GM21825 (cell line): ENCODE results near the gene MYH11.
"Not testable (repeated sequence)": the region's sequence is repeated elsewhere in the genome, so short reads cannot be mapped to it uniquely, and the experiment has no call there.

Experiments
- ATAC-seq: cut with Tn5 transposase; IDR thresholded peaks from one replicate; pipeline ENCODE4 v1.9.1; 2021; ENCODE audit warnings: mild to moderate bottlenecking, moderate library complexity; ENCODE audit not compliant: unreplicated experiment

Gene MYH11

DNA sequence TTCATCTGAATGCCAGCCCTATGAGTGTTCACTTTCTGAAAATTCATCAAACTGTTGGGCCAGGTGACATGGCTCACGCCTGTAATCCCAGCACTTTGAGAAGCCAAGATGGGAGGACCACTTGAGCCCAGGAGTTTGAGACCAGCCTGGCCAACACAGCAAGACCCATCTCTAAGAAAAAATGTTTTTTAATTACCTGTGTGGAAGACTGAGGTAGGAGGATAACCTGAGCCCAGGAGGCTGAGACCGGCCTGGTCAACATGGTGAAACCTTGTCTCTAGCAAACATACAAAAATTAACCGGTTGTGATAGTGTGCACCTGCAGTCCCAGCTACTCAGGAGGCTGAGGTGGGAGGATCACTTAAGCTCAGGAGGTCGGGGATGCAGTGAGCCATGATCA, 10.3 kb downstream of the MYH11 start:
- ATAC-seq, result no peak

DNA sequence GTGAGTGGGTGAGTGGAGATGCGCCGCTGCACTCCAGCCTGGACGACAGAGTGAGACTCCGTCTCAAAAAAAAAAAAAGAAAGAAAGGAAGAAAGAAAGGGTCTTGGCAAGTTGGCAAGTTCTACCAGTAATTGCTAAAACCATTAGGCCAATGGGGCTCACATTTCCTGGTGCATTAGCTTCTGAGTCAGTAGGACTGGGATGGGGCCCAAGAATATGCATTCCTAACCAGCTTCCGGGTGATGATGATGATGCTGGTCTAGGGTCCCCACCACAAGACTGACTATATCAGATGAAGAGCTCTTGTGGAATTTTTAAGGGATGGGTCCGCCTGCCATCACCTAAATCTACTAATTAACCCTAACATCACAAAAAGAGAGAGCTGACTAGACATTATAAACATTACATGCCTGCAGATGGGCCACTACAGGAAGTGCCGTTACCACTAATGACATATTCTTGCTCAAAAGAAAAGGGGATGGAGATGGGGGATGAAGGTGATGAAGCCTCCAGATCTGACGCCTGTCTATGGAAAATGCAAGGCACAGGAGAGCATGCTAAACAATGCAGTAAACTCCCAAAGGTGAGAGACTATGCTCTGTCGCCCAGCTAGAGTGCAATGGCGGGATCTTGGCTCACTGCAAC, 13.1 kb downstream of the MYH11 start:
- ATAC-seq, result no peak

DNA sequence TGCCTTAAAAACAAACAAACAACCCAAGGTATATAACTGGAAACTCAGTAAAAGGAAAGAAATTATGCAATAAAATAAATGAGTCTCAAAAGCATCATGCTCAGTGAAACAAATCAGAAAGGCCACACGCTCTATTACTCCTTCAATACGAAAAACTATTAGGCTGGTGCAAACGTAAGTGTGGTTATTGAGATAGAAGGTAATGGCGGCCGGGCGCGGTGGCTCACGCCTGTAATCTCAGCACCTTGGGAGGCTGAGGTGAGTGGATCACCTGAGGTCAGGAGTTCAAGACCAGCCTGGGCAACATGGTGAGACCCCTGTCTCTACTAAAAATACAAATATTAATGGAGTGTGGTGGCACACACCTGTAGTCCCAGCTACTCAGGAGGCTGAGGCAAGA, 17.6 kb downstream of the MYH11 start:
- ATAC-seq, result not testable (repeated sequence)

DNA sequence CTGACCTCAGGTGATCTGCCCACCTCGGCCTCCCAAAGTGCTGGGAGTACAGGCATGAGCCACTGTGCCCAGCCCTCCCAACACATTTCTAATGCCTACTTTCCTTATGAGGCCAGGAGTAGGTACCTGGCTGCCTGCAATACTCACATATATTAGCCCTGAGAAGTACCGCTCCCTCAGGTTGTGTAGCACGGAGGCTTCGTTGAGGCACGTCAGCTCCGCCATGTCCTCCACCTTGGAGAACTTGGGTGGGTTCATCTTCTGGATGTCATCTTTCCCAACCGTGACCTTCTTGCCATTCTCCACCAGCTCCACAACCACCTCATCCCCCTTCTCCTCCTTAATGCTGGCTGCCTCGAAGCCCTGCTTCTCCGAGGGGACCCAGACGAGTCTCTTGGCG, 19.1 kb downstream of the MYH11 start:
- ATAC-seq, result no peak

DNA sequence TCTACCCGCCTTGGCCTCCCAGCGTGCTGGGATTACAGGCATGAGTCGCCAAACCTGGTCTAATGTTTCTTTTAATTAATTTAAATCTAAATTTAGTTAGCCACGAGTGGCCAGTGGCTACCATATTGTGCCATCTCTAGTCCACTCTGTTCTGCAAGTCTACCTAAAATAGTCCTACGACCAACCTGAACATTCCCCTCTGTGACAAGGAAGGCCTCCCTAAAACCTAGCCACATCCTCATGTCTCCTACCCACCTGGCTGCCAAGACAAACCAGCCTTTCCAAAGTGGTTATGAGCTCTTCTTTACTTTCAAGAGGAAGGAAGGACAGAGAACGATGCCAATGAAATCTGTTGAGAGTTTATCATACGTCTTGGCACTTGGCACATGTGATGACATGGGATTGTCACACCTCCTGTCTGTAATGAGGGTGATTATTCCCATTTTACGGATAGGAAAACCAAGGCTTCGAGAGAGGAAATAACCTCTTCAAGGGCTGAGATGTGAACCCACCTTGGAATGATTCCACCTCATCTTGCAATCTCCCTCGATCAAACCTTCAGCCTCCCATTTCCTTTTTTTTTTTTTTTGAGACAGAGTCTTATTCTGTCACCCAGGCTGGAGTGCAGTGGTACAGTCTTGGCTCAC, 19.7 kb downstream of the MYH11 start:
- no peak for ATAC-seq

DNA sequence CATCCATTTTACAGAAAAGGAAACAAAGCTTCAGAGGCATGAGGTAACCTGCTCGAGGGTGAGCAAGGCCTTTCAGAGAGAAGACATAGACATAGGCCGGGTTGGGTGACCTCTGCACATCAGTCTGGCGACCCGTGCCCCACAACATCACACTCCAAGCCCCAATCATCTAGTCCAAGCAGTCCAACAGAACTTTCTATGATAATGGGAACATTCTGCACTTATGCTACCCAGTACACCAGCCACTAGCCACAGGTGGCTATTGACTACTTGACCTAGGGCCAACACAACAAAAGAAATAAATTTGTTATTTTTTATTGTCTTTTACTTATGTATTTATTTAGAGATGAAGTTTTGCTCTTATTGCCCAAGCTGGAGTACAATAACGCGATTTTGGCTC, 20.8 kb downstream of the MYH11 start:
- ATAC-seq, result no peak

DNA sequence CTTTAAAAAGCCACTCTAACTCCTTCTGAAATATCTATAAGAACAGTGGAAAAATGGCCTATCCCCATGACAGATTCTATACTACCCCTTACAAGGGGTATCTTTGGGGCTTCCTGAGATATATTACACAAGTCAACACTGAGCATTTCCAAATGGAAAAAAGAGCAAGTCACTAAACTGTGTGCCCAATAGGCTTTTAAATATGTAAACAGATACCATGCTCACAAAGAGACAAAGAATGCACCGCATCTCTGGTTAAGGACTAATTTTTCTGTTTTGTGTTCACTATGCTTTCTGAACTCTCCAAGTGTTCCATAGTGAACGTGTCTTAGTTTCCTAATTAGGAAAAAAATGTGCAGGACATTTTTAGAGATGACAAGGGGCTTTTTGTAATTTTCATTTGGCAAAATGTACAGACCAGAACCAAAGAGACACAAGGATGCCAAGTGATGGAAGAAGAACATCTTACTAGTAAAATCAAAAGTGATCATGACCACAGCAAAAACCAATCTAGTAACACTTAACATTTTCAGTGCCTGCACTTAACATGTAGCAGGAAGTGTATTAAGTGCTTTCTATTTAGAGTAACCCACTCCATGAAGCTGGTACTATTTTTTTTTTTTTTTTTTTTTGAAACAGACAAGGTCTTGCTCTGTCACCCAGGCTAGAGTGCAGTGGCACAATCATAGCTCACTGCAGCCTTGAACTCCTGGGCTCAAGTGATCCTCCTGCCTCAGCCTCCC, 21.5 kb downstream of the MYH11 start:
- ATAC-seq, result no peak

DNA sequence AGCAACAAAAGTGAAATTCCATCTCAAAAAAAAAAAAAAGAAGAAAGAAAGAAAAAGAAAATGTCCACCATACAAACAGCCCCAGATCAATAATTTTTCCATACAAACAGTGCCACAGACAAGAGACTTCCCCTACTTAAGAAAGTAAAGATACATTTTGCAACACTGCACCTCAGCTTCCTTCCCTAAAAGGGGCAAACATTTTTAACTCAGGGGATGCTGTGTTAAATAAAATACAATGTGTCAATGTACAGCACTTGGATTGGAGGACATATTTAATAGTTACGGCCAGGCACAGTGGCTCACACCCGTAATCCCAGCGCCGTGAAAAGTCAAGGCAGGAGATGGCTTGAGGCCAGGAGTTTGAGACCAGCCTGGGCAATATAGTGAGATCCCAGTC, 22.3 kb downstream of the MYH11 start:
- ATAC-seq, result no peak

DNA sequence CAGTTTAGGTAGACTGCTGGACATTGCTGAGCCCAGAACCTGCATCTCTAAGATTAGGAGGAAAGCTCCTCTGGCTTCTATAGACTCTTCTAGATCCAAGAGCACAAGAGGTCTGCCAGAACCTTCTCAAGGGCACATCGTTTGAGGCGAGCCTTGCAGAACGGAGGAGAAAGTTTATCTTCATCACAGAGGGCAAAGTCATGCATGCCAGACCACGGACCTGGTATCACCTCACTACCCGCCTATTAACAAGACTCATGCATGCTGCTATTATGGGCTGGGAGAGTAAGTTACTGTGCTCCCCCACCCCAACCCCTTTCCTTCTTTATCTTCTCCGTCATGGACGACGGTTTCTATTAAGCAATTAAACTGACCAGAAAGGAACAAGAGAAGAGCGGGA, 23.3 kb downstream of the MYH11 start:
- ATAC-seq, result no peak

DNA sequence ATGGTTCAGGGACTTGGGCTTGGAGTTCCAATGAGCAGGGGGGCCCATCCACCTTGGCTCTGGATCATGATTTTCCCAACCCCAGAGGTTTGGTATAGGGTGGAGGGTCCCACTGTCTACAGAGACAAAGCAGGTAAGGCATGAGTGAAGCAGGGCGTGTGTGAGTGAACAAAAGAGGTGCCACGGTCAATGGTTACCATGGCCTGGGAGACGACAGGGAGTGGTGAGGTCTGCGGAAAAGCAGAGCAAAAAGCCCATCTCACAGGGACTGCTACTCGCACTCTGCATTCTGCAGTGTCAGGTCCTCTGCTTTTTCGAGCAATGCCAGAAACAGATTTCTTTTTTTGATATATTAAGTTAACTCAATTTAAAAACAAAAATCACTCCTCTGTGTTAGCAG, 24.6 kb downstream of the MYH11 start:
- ATAC-seq, result no peak

DNA sequence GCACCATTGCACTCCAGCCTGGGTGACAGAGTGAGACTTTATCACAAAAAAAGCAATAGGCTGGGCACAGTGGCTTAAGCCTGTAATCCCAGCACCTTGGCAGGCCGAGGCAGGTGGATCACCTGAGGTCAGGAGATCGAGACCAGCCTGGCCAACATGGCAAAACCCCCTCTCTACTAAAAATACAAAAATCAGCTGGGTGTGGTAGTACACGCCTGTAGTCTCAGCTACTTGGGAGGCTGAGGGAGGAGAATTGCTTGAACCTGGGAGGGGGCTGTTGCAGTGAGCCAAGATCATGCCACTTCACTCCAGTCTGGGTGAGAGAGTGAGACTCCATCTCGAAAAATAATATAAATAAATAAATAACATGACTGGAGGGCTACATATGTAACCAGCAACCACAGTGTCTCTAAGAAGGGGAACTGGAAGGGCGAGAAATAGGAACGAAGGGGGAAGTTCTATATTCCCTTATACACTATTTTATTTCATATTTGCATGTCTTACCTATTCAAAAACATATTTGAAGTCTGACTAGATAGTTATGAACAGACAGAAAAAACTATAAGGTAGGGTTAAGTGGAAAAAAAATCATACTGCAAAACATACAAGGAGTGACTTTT, 25.9 kb downstream of the MYH11 start:
- no peak for ATAC-seq

DNA sequence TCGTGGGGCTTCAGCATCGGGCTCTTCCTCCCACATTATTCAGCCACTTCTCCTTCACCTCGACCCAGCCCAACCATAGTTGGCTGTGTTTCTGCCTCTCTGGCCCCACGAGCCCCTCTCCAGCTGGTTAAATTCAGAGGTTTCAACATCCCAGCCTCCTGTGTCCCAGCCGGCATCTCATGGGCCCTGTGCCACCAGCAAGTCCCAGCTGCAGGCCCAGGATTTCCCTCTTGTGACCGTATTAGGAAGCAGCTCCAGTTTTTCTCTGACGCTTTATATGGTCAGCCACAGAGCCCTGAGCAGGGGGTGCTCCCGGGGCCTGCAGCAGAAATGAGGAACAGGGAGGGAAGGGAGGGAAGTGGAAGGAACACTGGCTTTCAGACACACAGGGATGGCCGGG, 27.4 kb downstream of the MYH11 start:
- ATAC-seq, result no peak

DNA sequence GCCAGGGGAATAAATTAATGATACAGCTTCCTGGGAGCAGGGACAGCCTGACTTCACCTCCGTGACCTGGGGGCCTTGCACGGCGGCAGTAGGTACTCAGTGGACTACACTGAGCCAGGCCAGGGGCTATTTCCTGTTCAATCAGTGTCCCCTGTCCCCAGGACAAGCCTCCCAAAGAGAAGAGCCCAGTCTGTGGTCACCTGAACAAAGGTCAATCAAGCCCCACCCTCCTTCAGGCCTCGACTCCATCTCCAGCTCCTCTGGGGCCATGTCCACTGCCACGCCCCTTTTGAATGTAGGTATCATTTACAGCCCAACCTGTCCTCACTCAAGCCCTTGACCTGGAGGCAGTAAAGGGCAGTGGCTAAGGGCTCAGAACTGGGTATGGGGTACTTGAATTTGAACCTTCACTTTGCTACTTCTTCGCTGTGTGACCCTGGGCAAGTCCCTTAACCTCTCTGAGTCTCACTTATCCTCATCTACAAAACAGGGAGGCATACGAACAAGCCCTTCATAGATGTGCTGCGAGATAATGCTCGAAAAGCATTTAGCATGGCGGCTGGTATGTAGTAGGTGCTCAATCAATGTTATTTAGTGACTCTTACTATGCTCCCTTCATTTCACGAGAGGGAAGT, 29.0 kb downstream of the MYH11 start:
- ATAC-seq, result no peak

DNA sequence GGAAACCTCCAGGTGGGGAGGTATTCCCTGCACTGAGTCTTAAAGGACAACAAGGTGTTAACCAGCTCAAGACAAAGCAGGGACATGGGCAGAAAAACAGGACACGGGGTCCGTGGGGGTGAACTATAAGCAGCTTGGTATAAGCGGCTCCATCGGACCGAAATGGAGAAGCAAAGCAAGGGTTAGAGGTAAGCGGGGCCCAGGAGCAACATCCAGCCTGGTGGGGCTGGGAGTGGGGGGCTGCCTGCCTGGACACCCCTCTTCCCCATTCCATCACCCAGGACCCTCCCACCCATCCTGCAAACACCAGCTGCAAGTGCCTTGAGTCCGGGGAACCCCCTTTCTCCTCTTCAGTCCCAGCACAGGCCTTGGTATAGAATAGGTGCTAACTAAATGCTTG, 29.5 kb downstream of the MYH11 start:
- ATAC-seq, result no peak

DNA sequence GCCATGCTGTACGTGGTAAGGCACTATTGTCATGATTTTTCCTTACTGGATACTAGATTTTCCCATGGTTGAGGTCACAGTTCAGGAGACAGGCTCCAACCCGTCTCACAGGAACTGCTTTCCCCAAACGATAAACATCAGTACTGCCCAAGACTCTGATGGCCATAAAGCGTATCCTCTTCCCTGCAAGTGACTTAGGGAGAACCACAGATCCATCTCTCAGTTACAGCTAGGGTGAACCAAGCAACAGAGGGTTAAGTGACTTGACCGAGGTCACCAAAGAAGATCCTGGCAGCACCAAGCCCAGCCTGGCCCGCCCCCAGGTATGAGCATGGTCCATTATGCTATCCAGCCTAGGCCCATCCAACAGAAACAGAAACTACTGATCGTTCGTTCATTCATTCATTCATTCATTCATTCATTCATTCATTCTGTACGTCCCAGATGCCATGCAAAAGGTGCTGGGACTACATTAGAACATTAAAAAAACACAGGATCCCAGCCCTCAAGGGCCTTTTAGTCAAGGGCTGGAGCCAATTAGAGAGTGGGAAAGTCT, 31.0 kb downstream of the MYH11 start:
- no peak for ATAC-seq

DNA sequence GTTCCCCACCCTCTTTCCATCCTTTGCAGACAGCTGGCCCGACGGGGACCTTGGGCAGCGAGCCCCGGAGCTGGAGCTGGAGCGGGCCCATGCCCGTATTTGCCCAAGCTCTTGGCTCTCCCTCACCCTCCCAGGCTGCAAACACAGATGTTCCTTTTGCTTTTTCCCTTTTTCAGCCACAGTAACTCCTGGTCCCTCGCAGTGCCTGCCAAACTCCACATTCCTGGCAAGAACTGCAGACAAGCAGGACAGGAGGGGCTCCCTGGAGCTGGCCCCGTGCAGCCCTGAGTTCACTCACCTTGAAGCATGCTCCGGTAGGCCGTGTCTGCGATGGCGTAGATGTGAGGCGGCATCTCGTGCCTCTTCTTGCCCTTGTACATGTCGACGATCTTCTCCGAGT, 33.9 kb downstream of the MYH11 start:
- no peak for ATAC-seq

DNA sequence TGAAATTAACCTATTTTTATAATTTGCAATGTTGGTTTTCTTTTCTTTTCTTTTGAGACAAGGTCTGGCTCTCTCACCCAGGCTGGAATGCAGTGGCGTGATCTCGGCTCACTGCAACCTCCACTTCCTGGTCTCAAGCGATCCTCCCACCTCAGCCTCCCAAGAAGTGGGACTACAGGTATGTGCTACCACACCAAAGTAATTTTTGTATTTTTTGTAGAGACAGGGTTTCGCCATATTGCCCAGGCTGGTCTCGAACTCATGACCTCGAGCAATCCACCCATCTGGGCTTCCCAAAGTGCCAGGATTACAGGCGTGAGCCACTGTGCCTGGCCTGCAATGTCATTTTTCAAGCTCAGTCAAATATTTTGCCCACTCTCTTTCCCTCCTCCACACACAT, 36.0 kb downstream of the MYH11 start:
- no peak for ATAC-seq

DNA sequence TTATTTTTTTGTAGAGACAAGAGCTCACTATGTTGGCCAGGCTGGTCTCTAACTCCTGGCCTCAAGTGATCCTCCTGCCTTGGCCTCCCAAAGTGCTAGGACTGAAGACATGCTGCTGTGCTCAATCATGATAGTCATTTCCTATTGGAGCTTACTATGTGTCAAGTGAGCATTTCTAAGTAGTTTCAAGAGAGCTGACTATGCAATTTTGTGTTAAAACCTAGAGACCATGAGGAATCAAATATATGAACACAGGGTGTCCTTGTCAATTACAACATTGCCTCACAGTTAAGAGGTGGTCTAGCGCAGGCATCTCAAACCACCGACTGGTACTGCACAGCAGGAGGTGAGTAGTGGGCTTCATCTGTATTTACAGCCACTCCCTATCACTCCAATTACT, 37.8 kb downstream of the MYH11 start:
- ATAC-seq, result no peak

DNA sequence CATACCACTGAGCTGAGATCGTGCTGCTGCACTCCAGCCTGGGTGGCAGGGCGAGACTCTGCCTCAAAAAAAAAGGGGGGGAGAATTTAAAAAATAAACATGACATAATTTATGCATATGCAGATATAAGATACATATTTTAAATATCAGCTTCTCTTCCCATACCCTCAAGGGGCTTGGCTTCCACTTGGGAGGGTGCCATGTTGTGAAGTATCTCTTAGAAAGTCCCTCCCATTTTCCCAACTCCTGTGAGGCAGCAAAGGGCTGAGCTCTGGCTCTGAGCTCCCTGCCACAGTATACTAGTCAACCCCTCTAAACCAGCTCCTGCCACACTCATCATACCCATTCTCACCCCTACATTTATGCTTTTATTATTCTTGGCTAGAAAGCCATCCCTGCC, 39.4 kb downstream of the MYH11 start:
- ATAC-seq, result no peak

DNA sequence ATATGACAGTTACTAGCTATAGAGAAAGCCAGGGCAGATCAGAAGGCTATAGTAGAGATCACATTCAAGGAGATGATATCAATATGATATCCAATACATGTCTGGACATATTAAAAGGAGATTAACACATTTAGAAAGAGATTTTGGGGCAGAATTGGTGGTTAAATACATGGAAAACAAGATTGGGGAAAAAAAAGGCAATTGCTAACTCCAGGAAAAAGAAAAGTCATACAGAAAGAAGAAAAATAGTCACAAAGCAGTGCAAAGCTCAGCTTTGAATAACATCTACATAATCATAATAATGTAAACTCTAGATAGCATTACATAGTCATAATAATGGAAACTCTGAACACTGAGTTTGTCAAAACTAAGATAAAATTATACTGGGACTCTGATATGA, 40.6 kb downstream of the MYH11 start:
- no peak for ATAC-seq

DNA sequence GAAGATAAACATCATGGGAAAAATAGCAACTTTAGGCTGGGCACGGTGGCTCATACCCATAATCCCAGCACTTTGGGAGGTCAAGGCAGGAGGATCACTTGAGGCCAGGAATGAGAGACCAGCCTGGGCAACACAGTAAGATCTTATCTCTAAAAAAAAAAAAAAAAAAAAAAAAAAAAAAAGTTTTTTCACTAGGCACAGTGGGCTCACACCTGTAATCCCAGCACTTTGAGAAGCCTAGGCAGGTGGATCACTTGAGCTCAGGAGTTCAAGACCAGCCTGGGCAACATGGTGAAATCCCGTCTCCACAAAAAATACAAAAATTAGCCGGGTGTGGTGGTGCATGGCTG, 44.5 kb downstream of the MYH11 start:
- not testable (repeated sequence) for ATAC-seq
